Sciatic nerve (tissue), 2 donors: ENCODE measurements around the gene MAEL. TPM values are rescaled to one million over a fixed set of nuclear protein-coding genes. Genes with fewer than 3 reads are reported as not detected.

Source experiments
- ATAC-seq: fragments of 200-7000 bp; cut with Tn5 transposase; one replicate; pipeline ENCODE4 v1.9.1; 2020; ENCODE audit warnings: mild to moderate bottlenecking, moderate library complexity
- DNase-seq: peaks from one replicate; pipeline ENCODE4 v3.0.0-alpha.2; 2020; ENCODE audit warnings: low spot score
- intact Hi-C: fragments of 100-400 bp; cut with DNase I; formaldehyde crosslinking; loops from one replicate; pipeline ENCODE4 v1.14.2; 2022
- total RNA-seq: library from RNA; stranded (reverse); fragmentation: NEBNext Ultra II Directional; extraction: Animal tissue kit (Norgen Biotek cat#: 25700); gene quantifications from one replicate; pipeline ENCODE4 v1.2.1, GENCODE V29; 2021
- donor health status: DM: no; HTN: no; CAD: no.
- donor health status: DM: no; HTN: no; CAD: no.

Gene MAEL
- total RNA-seq, 1 donor from 2014 or later, result 0.62 TPM

- intact Hi-C loops, result no loop called here
- DNase-seq (no peak), ATAC-seq (peak; percentile 74)
These were observed 54.8 kb downstream of the MAEL start for GRCh38 chr1:167043752-167044488.

- no peak for DNase-seq
- intact Hi-C loops, result no loop called here
- no peak for ATAC-seq
These were observed 62.8 kb downstream of the MAEL start for GRCh38 chr1:167051907-167052306.

- intact Hi-C loops, result no loop called here
- ATAC-seq, result no peak
- no peak for DNase-seq
These were observed 63.3 kb downstream of the MAEL start for GRCh38 chr1:167052389-167052788.

- intact Hi-C loops, result no loop called here
- DNase-seq (no peak), ATAC-seq (no peak)
These were observed 65.5 kb downstream of the MAEL start for GRCh38 chr1:167054531-167054930.

- intact Hi-C loops, result loop anchor here (5.0 kb wide), 2 partner anchors 148 to 1322 kb away; no protein-coding TSS in a partner anchor
- DNase-seq, result no peak
- no peak for ATAC-seq
These were observed 66.0 kb downstream of the MAEL start for GRCh38 chr1:167054946-167055630.

- DNase-seq (no peak), ATAC-seq (no peak)
- intact Hi-C loops, result loop anchor here (5.0 kb wide), 2 partner anchors 149 to 1321 kb away; no protein-coding TSS in a partner anchor
These were observed 67.6 kb downstream of the MAEL start for GRCh38 chr1:167056529-167057231.

- DNase-seq (no peak), ATAC-seq (no peak)
These were observed 68.2 kb downstream of the MAEL start for GRCh38 chr1:167057241-167057688.

GRCh38 chr1:167059045-167059808 lies 70.1 kb downstream of the MAEL start:
- DNase-seq (peak; percentile 88), ATAC-seq (peak; percentile 74)
- intact Hi-C loops, result loop anchor here (5.0 kb wide), 2 partner anchors 152 to 1318 kb away; no protein-coding TSS in a partner anchor

More at GRCh38 chr1:167057241-167057688, 68.2 kb downstream of the MAEL start:
- intact Hi-C loops, result loop anchor here (5.0 kb wide), 2 partner anchors 150 to 1320 kb away; no protein-coding TSS in a partner anchor

GRCh38 chr1:167059809-167060107 lies 70.7 kb downstream of the MAEL start:
- ATAC-seq, result no peak
- DNase-seq, result no peak
- intact Hi-C loops, result loop anchor here (5.0 to 10.0 kb wide), 3 partner anchors 152 to 1318 kb away; no protein-coding TSS in a partner anchor

- ATAC-seq, result no peak
- intact Hi-C loops, result loop anchor here (10.0 kb wide), 1 partner anchor 474 kb away; no protein-coding TSS in a partner anchor
These were observed 71.3 kb downstream of the MAEL start for GRCh38 chr1:167060141-167061072.

GRCh38 chr1:167061073-167061464 lies 72.0 kb downstream of the MAEL start:
- no peak for DNase-seq
- no peak for ATAC-seq
- intact Hi-C loops, result loop anchor here (10.0 kb wide), 1 partner anchor 474 kb away; no protein-coding TSS in a partner anchor

More at GRCh38 chr1:167060141-167061072, 71.3 kb downstream of the MAEL start:
- DNase-seq, result no peak

- intact Hi-C loops, result loop anchor here (5.0 to 10.0 kb wide), 2 partner anchors 378 to 470 kb away; no protein-coding TSS in a partner anchor
- DNase-seq, result no peak
- ATAC-seq, result no peak
These were observed 75.5 kb downstream of the MAEL start for GRCh38 chr1:167064621-167065020.

- intact Hi-C loops, result loop anchor here (5.0 to 10.0 kb wide), 2 partner anchors 377 to 469 kb away; no protein-coding TSS in a partner anchor
- DNase-seq, result no peak
- ATAC-seq, result no peak
These were observed 76.4 kb downstream of the MAEL start for GRCh38 chr1:167065471-167065870.

- peak; percentile 89 for DNase-seq
- peak; percentile 83 for ATAC-seq
- intact Hi-C loops, result loop anchor here (5.0 to 10.0 kb wide), 2 partner anchors 376 to 468 kb away; no protein-coding TSS in a partner anchor
These were observed 77.4 kb downstream of the MAEL start for GRCh38 chr1:167066333-167067122.

- DNase-seq (no peak), ATAC-seq (no peak)
- intact Hi-C loops, result loop anchor here (5.0 to 10.0 kb wide), 2 partner anchors 374 to 467 kb away; no protein-coding TSS in a partner anchor
These were observed 78.8 kb downstream of the MAEL start for GRCh38 chr1:167067904-167068303.

- intact Hi-C loops, result loop anchor here (5.0 to 10.0 kb wide), 2 partner anchors 374 to 466 kb away; no protein-coding TSS in a partner anchor
- DNase-seq, result no peak
- no peak for ATAC-seq
These were observed 79.7 kb downstream of the MAEL start for GRCh38 chr1:167068761-167069160.
